ENCODE measurements around the gene RTEL1. TPM values are rescaled to one million over a fixed set of nuclear protein-coding genes. Genes with fewer than 3 reads are reported as not detected.

RTEL1 gene
- total and polyA plus RNA-seq, 2 donors (not counting 1 experiment from before 2014, with no cell fraction given), result 4.7 to 12.4 TPM

DNA sequence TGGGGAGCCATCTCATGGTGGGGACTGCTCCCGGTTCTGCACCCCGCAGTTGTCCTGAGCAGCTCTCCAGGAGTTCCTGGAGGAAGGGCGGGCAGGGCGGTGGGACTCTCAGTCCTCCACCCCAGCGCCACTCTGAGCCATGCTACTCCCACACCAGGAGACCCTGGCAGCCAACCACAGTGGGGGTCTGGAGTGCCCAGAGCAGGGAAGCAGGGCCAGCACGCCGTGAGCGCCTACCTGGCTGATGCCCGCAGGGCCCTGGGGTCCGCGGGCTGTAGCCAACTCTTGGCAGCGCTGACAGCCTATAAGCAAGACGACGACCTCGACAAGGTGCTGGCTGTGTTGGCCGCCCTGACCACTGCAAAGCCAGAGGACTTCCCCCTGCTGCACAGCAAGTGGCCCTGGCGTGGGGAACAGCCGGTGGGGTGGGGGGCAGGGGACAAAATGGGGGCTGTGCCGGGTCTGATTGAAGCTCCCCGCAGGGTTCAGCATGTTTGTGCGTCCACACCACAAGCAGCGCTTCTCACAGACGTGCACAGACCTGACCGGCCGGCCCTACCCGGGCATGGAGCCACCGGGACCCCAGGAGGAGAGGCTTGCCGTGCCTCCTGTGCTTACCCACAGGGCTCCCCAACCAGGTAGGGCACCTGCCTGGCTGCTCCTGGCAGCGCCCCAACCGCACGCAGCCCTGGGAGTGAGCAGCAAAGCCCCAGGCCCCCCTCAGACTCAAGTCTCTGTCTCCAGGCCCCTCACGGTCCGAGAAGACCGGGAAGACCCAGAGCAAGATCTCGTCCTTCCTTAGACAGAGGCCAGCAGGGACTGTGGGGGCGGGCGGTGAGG is 36.7 kb downstream of the RTEL1 start:
- Histone ChIP-seq H2AFZ (ENCODE audit: low read length) (no peak overlapping the region), H3K36me3 (ENCODE audit: control insufficient read depth, insufficient read depth, low read length) (peaks cover 27% of the 10 kb centered on the region), H3K4me2 (ENCODE audit: extremely low read depth, insufficient read depth, low read length) (no peak overlapping the region), H3K27ac (ENCODE audit: insufficient read depth, low read length) (no peak overlapping the region), H4K20me1 (ENCODE audit: control insufficient read depth, extremely low read depth, insufficient read depth, low read length) (no peaks in the 10 kb centered on the region), H3K4me1 (ENCODE audit: control insufficient read depth, extremely low read depth, insufficient read depth, low read length) (peaks cover 28% of the 10 kb centered on the region), H3K9me3 (ENCODE audit: control insufficient read depth, insufficient read depth, low read depth, low read length) (no peaks in the 10 kb centered on the region), H3K27me3 (ENCODE audit: control insufficient read depth, insufficient read depth, low read length) (no peaks in the 10 kb centered on the region), H3K79me2 (ENCODE audit: control insufficient read depth, insufficient read depth, low read length) (peaks cover 3% of the 10 kb centered on the region), H3K4me3 (replicated peaks in 1 of 4; ENCODE audit: control extremely low read depth in 1 of 4, insufficient read depth in 1 of 4, low read depth in 3 of 4, low read length in 4 of 4) (no peak overlapping the region), H3K9ac (ENCODE audit: insufficient read depth, low read length) (no peak overlapping the region)
- TF ChIP-seq CTCF (conservative IDR thresholded peaks at IDR 0.05 in 1 of 2, IDR thresholded peaks at IDR 0.05 in 1 of 2; ENCODE audit: low read depth in 1 of 2, low read length in 2 of 2), result no peak
- TF ChIP-seq EZH2 (IDR thresholded peaks at IDR 0.05; ENCODE audit: low read length, missing control alignments), result no peak
- no peak for DNase-seq (ENCODE audit: low read depth in 2 of 2)

DNA sequence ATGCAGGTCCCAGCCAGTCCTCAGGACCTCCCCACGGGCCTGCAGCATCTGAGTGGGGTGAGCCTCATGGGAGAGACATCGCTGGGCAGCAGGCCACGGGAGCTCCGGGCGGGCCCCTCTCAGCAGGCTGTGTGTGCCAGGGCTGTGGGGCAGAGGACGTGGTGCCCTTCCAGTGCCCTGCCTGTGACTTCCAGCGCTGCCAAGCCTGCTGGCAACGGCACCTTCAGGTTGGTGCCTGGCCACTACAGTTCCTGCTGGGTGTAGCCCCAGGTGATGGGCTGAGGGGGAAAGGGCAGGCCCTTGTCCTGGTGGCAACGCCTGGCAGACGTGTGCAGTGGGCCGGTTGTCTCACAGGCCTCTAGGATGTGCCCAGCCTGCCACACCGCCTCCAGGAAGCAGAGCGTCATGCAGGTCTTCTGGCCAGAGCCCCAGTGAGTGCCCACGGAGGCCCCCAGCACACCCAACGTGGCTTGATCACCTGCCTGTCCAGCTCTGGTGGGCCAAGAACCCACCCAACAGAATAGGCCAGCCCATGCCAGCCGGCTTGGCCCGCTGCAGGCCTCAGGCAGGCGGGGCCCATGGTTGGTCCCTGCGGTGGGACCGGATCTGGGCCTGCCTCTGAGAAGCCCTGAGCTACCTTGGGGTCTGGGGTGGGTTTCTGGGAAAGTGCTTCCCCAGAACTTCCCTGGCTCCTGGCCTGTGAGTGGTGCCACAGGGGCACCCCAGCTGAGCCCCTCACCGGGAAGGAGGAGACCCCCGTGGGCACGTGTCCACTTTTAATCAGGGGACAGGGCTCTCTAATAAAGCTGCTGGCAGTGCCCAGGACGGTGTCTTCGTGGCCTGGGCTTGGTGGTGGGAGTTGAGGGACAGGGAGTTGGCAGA is 37.6 kb downstream of the RTEL1 start:
- peaks cover 28% of the 10 kb centered on the region for H3K4me1 ChIP-seq (ENCODE audit: control insufficient read depth, extremely low read depth, insufficient read depth, low read length)
- peaks cover 3% of the 10 kb centered on the region for H3K79me2 ChIP-seq (ENCODE audit: control insufficient read depth, insufficient read depth, low read length)
- no peak overlapping the region for H3K9ac ChIP-seq (ENCODE audit: insufficient read depth, low read length)
- H4K20me1 ChIP-seq (ENCODE audit: control insufficient read depth, extremely low read depth, insufficient read depth, low read length), result no peaks in the 10 kb centered on the region
- no peak overlapping the region for H3K4me3 ChIP-seq (replicated peaks in 1 of 4; ENCODE audit: control extremely low read depth in 1 of 4, insufficient read depth in 1 of 4, low read depth in 3 of 4, low read length in 4 of 4)
- H3K27me3 ChIP-seq (ENCODE audit: control insufficient read depth, insufficient read depth, low read length), result no peaks in the 10 kb centered on the region
- no peaks in the 10 kb centered on the region for H3K9me3 ChIP-seq (ENCODE audit: control insufficient read depth, insufficient read depth, low read depth, low read length)
- TF ChIP-seq CTCF (conservative IDR thresholded peaks at IDR 0.05 in 1 of 2, IDR thresholded peaks at IDR 0.05 in 1 of 2; ENCODE audit: low read depth in 1 of 2, low read length in 2 of 2) (no peak), EZH2 (IDR thresholded peaks at IDR 0.05; ENCODE audit: low read length, missing control alignments) (no peak)
- H2AFZ ChIP-seq (ENCODE audit: low read length), result no peak overlapping the region
- DNase-seq (ENCODE audit: low read depth in 2 of 2), result no peak
- peak overlapping the region; percentile 19 for H3K27ac ChIP-seq (ENCODE audit: insufficient read depth, low read length)
- peaks cover 31% of the 10 kb centered on the region for H3K36me3 ChIP-seq (ENCODE audit: control insufficient read depth, insufficient read depth, low read length)
- H3K4me2 ChIP-seq (ENCODE audit: extremely low read depth, insufficient read depth, low read length), result no peak overlapping the region

DNA sequence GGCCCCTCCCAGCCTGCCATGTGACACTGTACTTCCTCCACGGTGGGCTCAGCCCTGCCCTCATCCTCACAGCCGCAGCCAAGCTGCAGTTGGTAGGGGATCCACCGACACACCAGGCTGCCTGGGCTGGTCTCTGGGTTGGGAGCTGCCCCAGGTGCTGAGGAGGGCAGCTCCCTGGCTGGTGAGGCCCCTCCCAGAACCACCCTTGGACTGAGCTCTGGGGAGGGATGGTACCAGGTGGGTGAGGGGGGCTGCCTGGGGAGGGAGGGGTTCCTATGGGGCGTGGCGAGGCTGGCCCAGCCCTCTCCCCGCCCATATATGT is 38.2 kb downstream of the RTEL1 start:
- Histone ChIP-seq H3K4me2 (ENCODE audit: extremely low read depth, insufficient read depth, low read length) (no peak overlapping the region), H3K9me3 (ENCODE audit: control insufficient read depth, insufficient read depth, low read depth, low read length) (no peaks in the 10 kb centered on the region), H3K27ac (ENCODE audit: insufficient read depth, low read length) (peak overlapping the region; percentile 93), H3K4me3 (replicated peaks in 1 of 4; ENCODE audit: control extremely low read depth in 1 of 4, insufficient read depth in 1 of 4, low read depth in 3 of 4, low read length in 4 of 4) (peak overlapping the region in 1 of 4 experiments; percentile 45), H2AFZ (ENCODE audit: low read length) (no peak overlapping the region), H3K36me3 (ENCODE audit: control insufficient read depth, insufficient read depth, low read length) (peaks cover 31% of the 10 kb centered on the region), H4K20me1 (ENCODE audit: control insufficient read depth, extremely low read depth, insufficient read depth, low read length) (no peaks in the 10 kb centered on the region), H3K79me2 (ENCODE audit: control insufficient read depth, insufficient read depth, low read length) (peaks cover 3% of the 10 kb centered on the region), H3K9ac (ENCODE audit: insufficient read depth, low read length) (peak overlapping the region; percentile 53), H3K4me1 (ENCODE audit: control insufficient read depth, extremely low read depth, insufficient read depth, low read length) (peaks cover 28% of the 10 kb centered on the region), H3K27me3 (ENCODE audit: control insufficient read depth, insufficient read depth, low read length) (no peaks in the 10 kb centered on the region)
- DNase-seq (ENCODE audit: low read depth in 2 of 2), result peak; percentile 25 to 45
- TF ChIP-seq EZH2 (IDR thresholded peaks at IDR 0.05; ENCODE audit: low read length, missing control alignments) (no peak), CTCF (conservative IDR thresholded peaks at IDR 0.05 in 1 of 2, IDR thresholded peaks at IDR 0.05 in 1 of 2; ENCODE audit: low read depth in 1 of 2, low read length in 2 of 2) (no peak)

All from fibroblast of lung (primary cell).